ENCODE data around the gene DIAPH1. TPM values are rescaled to one million over a fixed set of nuclear protein-coding genes. Genes with fewer than 3 reads are reported as not detected.

Gene DIAPH1
- total RNA-seq, 1 experiment from 2014 or later = 56.2 TPM

- H3K27me3 ChIP-seq = no peaks in the 10 kb centered on the region
- DNase-seq = peak; percentile 89 to 93
- no peak overlapping the region for H3K4me3 ChIP-seq
- peaks cover 26% of the 10 kb centered on the region for H3K36me3 ChIP-seq
- H3K27ac ChIP-seq = peak overlapping the region; percentile 89
- peaks cover 82% of the 10 kb centered on the region for H3K4me1 ChIP-seq
- no peaks in the 10 kb centered on the region for H3K9me3 ChIP-seq (replicated peaks)
Observed at GRCh38 chr5:141517880-141518617, 100.8 kb downstream of the DIAPH1 start.

- Histone ChIP-seq H3K27me3 (no peaks in the 10 kb centered on the region), H3K36me3 (peaks cover 28% of the 10 kb centered on the region), H3K27ac (peak overlapping the region; percentile 89), H3K4me1 (peaks cover 82% of the 10 kb centered on the region), H3K4me3 (no peak overlapping the region), H3K9me3 (replicated peaks) (no peaks in the 10 kb centered on the region)
- DNase-seq = no peak
Observed at GRCh38 chr5:141517312-141517711, 101.5 kb downstream of the DIAPH1 start.

GRCh38 chr5:141516672-141517025, 102.2 kb downstream of the DIAPH1 start:
- no peaks in the 10 kb centered on the region for H3K27me3 ChIP-seq
- H3K4me1 ChIP-seq = peaks cover 75% of the 10 kb centered on the region
- no peak overlapping the region for H3K4me3 ChIP-seq

GRCh38 chr5:141515946-141516671, 102.7 kb downstream of the DIAPH1 start:
- peak overlapping the region; percentile 94 for H3K27ac ChIP-seq
- H3K4me3 ChIP-seq = no peak overlapping the region
- peaks cover 39% of the 10 kb centered on the region for H3K36me3 ChIP-seq
- peaks cover 74% of the 10 kb centered on the region for H3K4me1 ChIP-seq
- H3K9me3 ChIP-seq (replicated peaks) = no peaks in the 10 kb centered on the region
- no peaks in the 10 kb centered on the region for H3K27me3 ChIP-seq
- no peak for DNase-seq

More at GRCh38 chr5:141516672-141517025, 102.2 kb downstream of the DIAPH1 start:
- Histone ChIP-seq H3K27ac (peak overlapping the region; percentile 94; the same call in 1 of the 2 replicates), H3K9me3 (replicated peaks) (no peaks in the 10 kb centered on the region), H3K36me3 (peaks cover 33% of the 10 kb centered on the region)
- DNase-seq = no peak

- H3K27ac ChIP-seq = peak overlapping the region; percentile 94
- peaks cover 65% of the 10 kb centered on the region for H3K4me1 ChIP-seq
- H3K4me3 ChIP-seq = no peak overlapping the region
- H3K9me3 ChIP-seq (replicated peaks) = no peaks in the 10 kb centered on the region
- no peak for DNase-seq
- peaks cover 48% of the 10 kb centered on the region for H3K36me3 ChIP-seq
- no peaks in the 10 kb centered on the region for H3K27me3 ChIP-seq
Observed at GRCh38 chr5:141515141-141515540, 103.7 kb downstream of the DIAPH1 start.

- DNase-seq = peak; percentile 97 to 98
- H3K9me3 ChIP-seq (replicated peaks) = no peaks in the 10 kb centered on the region
- H3K27ac ChIP-seq = peak overlapping the region; percentile 94
- H3K4me1 ChIP-seq = peaks cover 62% of the 10 kb centered on the region
- H3K27me3 ChIP-seq = no peaks in the 10 kb centered on the region
- H3K36me3 ChIP-seq = peaks cover 45% of the 10 kb centered on the region
- H3K4me3 ChIP-seq = no peak overlapping the region
Observed at GRCh38 chr5:141514330-141515133, 104.3 kb downstream of the DIAPH1 start.

- peak; percentile 88 for DNase-seq
- H3K9me3 ChIP-seq (replicated peaks) = no peaks in the 10 kb centered on the region
- H3K4me1 ChIP-seq = peaks cover 60% of the 10 kb centered on the region
- peaks cover 41% of the 10 kb centered on the region for H3K36me3 ChIP-seq
- no peaks in the 10 kb centered on the region for H3K27me3 ChIP-seq
- peak overlapping the region; percentile 94 for H3K27ac ChIP-seq
- peak overlapping the region; percentile 49 for H3K4me3 ChIP-seq
Observed at GRCh38 chr5:141513627-141514329, 105.0 kb downstream of the DIAPH1 start.

GRCh38 chr5:141512911-141513626, 105.7 kb downstream of the DIAPH1 start:
- no peaks in the 10 kb centered on the region for H3K27me3 ChIP-seq
- peaks cover 41% of the 10 kb centered on the region for H3K36me3 ChIP-seq
- peak overlapping the region; percentile 49 for H3K4me3 ChIP-seq
- peak overlapping the region; percentile 94 for H3K27ac ChIP-seq
- no peaks in the 10 kb centered on the region for H3K9me3 ChIP-seq (replicated peaks)
- peaks cover 59% of the 10 kb centered on the region for H3K4me1 ChIP-seq
- peak; percentile 66 to 68 for DNase-seq

- peak overlapping the region; percentile 94 for H3K27ac ChIP-seq
- H3K36me3 ChIP-seq = peaks cover 41% of the 10 kb centered on the region
- peak overlapping the region; percentile 49 for H3K4me3 ChIP-seq
- H3K4me1 ChIP-seq = peaks cover 59% of the 10 kb centered on the region
- H3K27me3 ChIP-seq = no peaks in the 10 kb centered on the region
- no peaks in the 10 kb centered on the region for H3K9me3 ChIP-seq (replicated peaks)
- DNase-seq = peak; percentile 63 to 72
Observed at GRCh38 chr5:141512390-141512910, 106.3 kb downstream of the DIAPH1 start.

- Histone ChIP-seq H3K27me3 (no peaks in the 10 kb centered on the region), H3K4me1 (peaks cover 59% of the 10 kb centered on the region), H3K9me3 (replicated peaks) (no peaks in the 10 kb centered on the region), H3K27ac (no peak overlapping the region), H3K36me3 (peaks cover 41% of the 10 kb centered on the region), H3K4me3 (no peak overlapping the region)
- no peak for DNase-seq
Observed at GRCh38 chr5:141511771-141512325, 107.0 kb downstream of the DIAPH1 start.

- H3K4me3 ChIP-seq = no peak overlapping the region
- no peaks in the 10 kb centered on the region for H3K27me3 ChIP-seq
- no peak overlapping the region for H3K27ac ChIP-seq
- no peaks in the 10 kb centered on the region for H3K9me3 ChIP-seq (replicated peaks)
- DNase-seq = no peak
- peaks cover 41% of the 10 kb centered on the region for H3K36me3 ChIP-seq
- H3K4me1 ChIP-seq = peaks cover 54% of the 10 kb centered on the region
Observed at GRCh38 chr5:141510850-141511601, 107.8 kb downstream of the DIAPH1 start.

- Histone ChIP-seq H3K4me3 (no peak overlapping the region), H3K27ac (no peak overlapping the region), H3K36me3 (peaks cover 49% of the 10 kb centered on the region), H3K27me3 (no peaks in the 10 kb centered on the region), H3K4me1 (peaks cover 46% of the 10 kb centered on the region), H3K9me3 (replicated peaks) (no peaks in the 10 kb centered on the region)
- no peak for DNase-seq
Observed at GRCh38 chr5:141510160-141510559, 108.6 kb downstream of the DIAPH1 start.
